Neural crest cell (in vitro differentiated cells): ENCODE results near the gene ITGB4. TPM values are rescaled to one million over a fixed set of nuclear protein-coding genes. Genes with fewer than 3 reads are reported as not detected.

Source experiments
- DNase-seq: peaks from one replicate; pipeline ENCODE4 v3.0.0; 2021; ENCODE audit warnings: low read depth, mixed read lengths, low spot score
- H3K27ac Mint-ChIP-seq: one replicate; pipeline ENCODE4 v1.8.0; 2021; ENCODE audit warnings: mild to moderate bottlenecking, mixed read lengths; ENCODE audit not compliant: unreplicated experiment
- H3K27me3 Mint-ChIP-seq: 2 replicates; pipeline ENCODE4 v1.8.0; 2021; ENCODE audit warnings: low read depth, mild to moderate bottlenecking, mixed read lengths
- H3K36me3 Mint-ChIP-seq: 2 replicates; pipeline ENCODE4 v1.8.0; 2021; ENCODE audit warnings: low read depth, mild to moderate bottlenecking, mixed read lengths
- H3K4me1 Mint-ChIP-seq: 2 replicates; pipeline ENCODE4 v1.8.0; 2021; ENCODE audit warnings: mixed read lengths
- H3K4me3 Mint-ChIP-seq: one replicate; pipeline ENCODE4 v1.8.0; 2021; ENCODE audit warnings: mild to moderate bottlenecking, mixed read lengths
- H3K9me3 Mint-ChIP-seq: 2 replicates; pipeline ENCODE4 v1.8.0; 2021; ENCODE audit warnings: mixed read lengths
- CTCF ChIP-seq: fragments of 200-600 bp; sonication (generic); conservative IDR thresholded peaks from 2 replicates; pipeline ENCODE4 v1.5.0; 2021; ENCODE audit warnings: antibody characterized with exemption, mild to moderate bottlenecking
- total RNA-seq: library from RNA; stranded (reverse); gene quantifications from 2 replicates; pipeline ENCODE4 v1.2.1, GENCODE V29; 2021

The ITGB4 gene
- total RNA-seq, 1 donor from 2014 or later: 1.4 TPM

GRCh38 chr17:75739174-75739573, 17.9 kb downstream of the ITGB4 start:
- no peaks in the 10 kb centered on the region for H3K9me3 Mint-ChIP-seq
- H3K27ac Mint-ChIP-seq: no peak overlapping the region
- peaks cover 7% of the 10 kb centered on the region for H3K4me1 Mint-ChIP-seq
- TF ChIP-seq CTCF: no peak
- no peak overlapping the region for H3K4me3 Mint-ChIP-seq
- no peaks in the 10 kb centered on the region for H3K27me3 Mint-ChIP-seq
- no peak for DNase-seq
- H3K36me3 Mint-ChIP-seq: no peaks in the 10 kb centered on the region

GRCh38 chr17:75739801-75740200, 18.5 kb downstream of the ITGB4 start:
- no peak overlapping the region for H3K27ac Mint-ChIP-seq
- H3K9me3 Mint-ChIP-seq: no peaks in the 10 kb centered on the region
- no peak for DNase-seq
- no peak for TF ChIP-seq CTCF
- no peaks in the 10 kb centered on the region for H3K27me3 Mint-ChIP-seq
- H3K4me3 Mint-ChIP-seq: no peak overlapping the region
- H3K4me1 Mint-ChIP-seq: peaks cover 7% of the 10 kb centered on the region
- no peaks in the 10 kb centered on the region for H3K36me3 Mint-ChIP-seq

- no peaks in the 10 kb centered on the region for H3K27me3 Mint-ChIP-seq
- no peak overlapping the region for H3K4me3 Mint-ChIP-seq
- H3K9me3 Mint-ChIP-seq: no peaks in the 10 kb centered on the region
- H3K36me3 Mint-ChIP-seq: no peaks in the 10 kb centered on the region
- no peak for TF ChIP-seq CTCF
- H3K4me1 Mint-ChIP-seq: peaks cover 7% of the 10 kb centered on the region
- H3K27ac Mint-ChIP-seq: no peak overlapping the region
- no peak for DNase-seq
These were observed 19.0 kb downstream of the ITGB4 start for GRCh38 chr17:75740215-75740614.

- Mint-ChIP-seq H3K4me1 (peaks cover 7% of the 10 kb centered on the region), H3K9me3 (no peaks in the 10 kb centered on the region), H3K4me3 (no peak overlapping the region), H3K27me3 (no peaks in the 10 kb centered on the region), H3K27ac (no peak overlapping the region), H3K36me3 (no peaks in the 10 kb centered on the region)
- no peak for DNase-seq
- TF ChIP-seq CTCF: no peak
These were observed 19.4 kb downstream of the ITGB4 start for GRCh38 chr17:75740631-75741077.

GRCh38 chr17:75742337-75742736, 21.1 kb downstream of the ITGB4 start:
- no peaks in the 10 kb centered on the region for H3K9me3 Mint-ChIP-seq
- no peak overlapping the region for H3K27ac Mint-ChIP-seq
- no peak overlapping the region for H3K4me3 Mint-ChIP-seq
- peaks cover 7% of the 10 kb centered on the region for H3K4me1 Mint-ChIP-seq
- H3K27me3 Mint-ChIP-seq: no peaks in the 10 kb centered on the region
- no peak for TF ChIP-seq CTCF
- no peak for DNase-seq
- H3K36me3 Mint-ChIP-seq: no peaks in the 10 kb centered on the region

- H3K36me3 Mint-ChIP-seq: no peaks in the 10 kb centered on the region
- no peaks in the 10 kb centered on the region for H3K9me3 Mint-ChIP-seq
- TF ChIP-seq CTCF: no peak
- peaks cover 4% of the 10 kb centered on the region for H3K4me1 Mint-ChIP-seq
- DNase-seq: no peak
- H3K4me3 Mint-ChIP-seq: no peak overlapping the region
- no peaks in the 10 kb centered on the region for H3K27me3 Mint-ChIP-seq
- H3K27ac Mint-ChIP-seq: no peak overlapping the region
These were observed 22.5 kb downstream of the ITGB4 start for GRCh38 chr17:75743625-75744206.
